AG10803 (cell line): ENCODE results near the gene APP.
A peak's percentile ranks its signal among the peaks of the same experiment; 100 is the strongest.

Source experiments
- DNase-seq: peaks from one replicate; pipeline ENCODE4 v3.0.0; 2010; ENCODE audit warnings: low read depth
- H3K4me3 ChIP-seq: 2 replicates; pipeline ENCODE4 v1.5.1; 2011; ENCODE audit warnings: mild to moderate bottlenecking, low read length, control low read depth
- TF ChIP-seq, protein P1 (sequence below): conservative IDR thresholded peaks from 2 replicates; pipeline ENCODE4 v1.5.1; 2011; ENCODE audit warnings: mild to moderate bottlenecking, low read length, control low read depth, inconsistent platforms

APP gene

GRCh38 chr21:26061437-26061836, 109.1 kb downstream of the APP start:
- peak; percentile 83 for DNase-seq
- TF ChIP-seq, protein P1, sequence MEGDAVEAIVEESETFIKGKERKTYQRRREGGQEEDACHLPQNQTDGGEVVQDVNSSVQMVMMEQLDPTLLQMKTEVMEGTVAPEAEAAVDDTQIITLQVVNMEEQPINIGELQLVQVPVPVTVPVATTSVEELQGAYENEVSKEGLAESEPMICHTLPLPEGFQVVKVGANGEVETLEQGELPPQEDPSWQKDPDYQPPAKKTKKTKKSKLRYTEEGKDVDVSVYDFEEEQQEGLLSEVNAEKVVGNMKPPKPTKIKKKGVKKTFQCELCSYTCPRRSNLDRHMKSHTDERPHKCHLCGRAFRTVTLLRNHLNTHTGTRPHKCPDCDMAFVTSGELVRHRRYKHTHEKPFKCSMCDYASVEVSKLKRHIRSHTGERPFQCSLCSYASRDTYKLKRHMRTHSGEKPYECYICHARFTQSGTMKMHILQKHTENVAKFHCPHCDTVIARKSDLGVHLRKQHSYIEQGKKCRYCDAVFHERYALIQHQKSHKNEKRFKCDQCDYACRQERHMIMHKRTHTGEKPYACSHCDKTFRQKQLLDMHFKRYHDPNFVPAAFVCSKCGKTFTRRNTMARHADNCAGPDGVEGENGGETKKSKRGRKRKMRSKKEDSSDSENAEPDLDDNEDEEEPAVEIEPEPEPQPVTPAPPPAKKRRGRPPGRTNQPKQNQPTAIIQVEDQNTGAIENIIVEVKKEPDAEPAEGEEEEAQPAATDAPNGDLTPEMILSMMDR = no peak
- H3K4me3 ChIP-seq = no peak overlapping the region

GRCh38 chr21:26060335-26061115, 110.0 kb downstream of the APP start:
- no peak for DNase-seq
- TF ChIP-seq, protein P1 = no peak
- no peak overlapping the region for H3K4me3 ChIP-seq

DNA sequence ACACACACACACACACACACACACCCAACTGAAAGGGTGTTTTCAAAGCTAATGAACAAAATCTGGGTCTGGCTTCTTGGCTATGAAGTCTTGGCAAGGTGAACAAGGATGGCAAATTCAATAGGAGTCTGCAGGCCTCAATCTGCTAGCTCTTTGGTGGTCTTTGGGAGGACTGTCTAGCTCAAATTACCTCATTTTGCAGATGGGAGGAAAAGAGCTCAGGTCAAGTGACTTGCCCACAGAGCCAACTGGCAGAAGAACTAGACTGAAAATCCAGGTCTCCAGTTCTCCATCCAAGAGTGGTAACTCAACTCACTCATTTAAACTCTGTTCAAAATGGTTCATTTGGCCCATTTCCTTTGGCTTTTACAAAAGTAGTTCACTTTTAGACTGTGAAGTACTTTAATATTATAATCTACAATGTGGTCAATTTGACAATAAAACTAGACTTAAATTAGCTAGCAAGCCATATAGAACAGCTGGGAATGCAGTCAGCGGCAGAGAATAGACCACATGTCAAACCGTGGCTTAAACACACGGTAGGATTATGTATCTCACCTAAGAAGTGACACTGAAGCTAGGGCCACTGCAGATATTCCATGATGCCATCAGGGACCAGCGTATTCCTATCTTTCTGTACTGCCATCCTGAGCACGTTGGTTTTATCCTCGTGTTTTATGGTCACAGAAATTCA, 112.9 kb downstream of the APP start:
- no peak for DNase-seq
- no peak overlapping the region for H3K4me3 ChIP-seq
- TF ChIP-seq, protein P1 = no peak

- TF ChIP-seq, protein P1 = no peak
Measured at GRCh38 chr21:26055841-26056264, 114.7 kb downstream of the APP start.

GRCh38 chr21:26055010-26055409, 115.6 kb downstream of the APP start:
- TF ChIP-seq, protein P1 = no peak
- no peak for DNase-seq
- no peak overlapping the region for H3K4me3 ChIP-seq

More at GRCh38 chr21:26055841-26056264, 114.7 kb downstream of the APP start:
- DNase-seq = no peak
- no peak overlapping the region for H3K4me3 ChIP-seq

DNA sequence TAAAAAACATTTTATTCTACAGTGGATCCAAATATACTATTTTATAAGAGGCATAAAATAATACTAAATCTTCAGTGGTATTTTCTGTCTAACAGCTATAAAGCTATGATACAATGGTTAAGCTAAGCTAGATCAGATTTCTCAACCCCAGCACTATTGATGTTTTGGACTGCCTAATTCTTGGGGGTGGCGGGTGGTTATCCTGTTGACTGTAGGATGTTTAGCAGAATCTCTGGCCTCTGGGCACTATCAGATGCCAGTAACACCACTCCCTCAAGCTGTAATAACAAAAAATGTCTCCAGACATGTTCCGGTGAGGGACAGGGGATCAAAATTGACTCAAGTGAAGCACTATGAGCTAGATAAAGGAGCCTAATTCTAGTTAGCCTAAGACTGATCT, 118.5 kb downstream of the APP start:
- DNase-seq = no peak
- TF ChIP-seq, protein P1 = no peak
- no peak overlapping the region for H3K4me3 ChIP-seq

DNA sequence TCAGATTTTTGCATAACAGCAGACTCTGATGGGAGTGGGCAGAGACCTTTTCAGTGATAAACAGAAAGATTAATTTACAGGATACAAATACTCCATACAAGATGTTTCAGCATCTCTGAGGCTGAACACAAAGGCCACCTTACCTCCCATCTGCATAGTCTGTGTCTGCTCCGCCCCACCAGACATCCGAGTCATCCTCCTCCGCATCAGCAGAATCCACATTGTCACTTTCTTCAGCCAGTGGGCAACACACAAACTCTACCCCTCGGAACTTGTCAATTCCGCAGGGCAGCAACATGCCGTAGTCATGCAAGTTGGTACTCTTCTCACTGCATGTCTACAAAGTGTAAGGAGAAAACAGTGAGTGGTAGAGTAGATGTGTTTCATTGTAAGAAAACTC, 119.7 kb downstream of the APP start:
- no peak overlapping the region for H3K4me3 ChIP-seq
- DNase-seq = no peak
- TF ChIP-seq, protein P1 = no peak
